ENCODE data around the gene ANO6.

The ANO6 gene

GRCh38 chr12:45432710-45433109 lies 216.8 kb downstream of the ANO6 start:
- no peak for DNase-seq (ENCODE audit: low read depth, low spot score)
- no peak for TF ChIP-seq CTCF (IDR thresholded peaks at IDR 0.05; ENCODE audit: low read depth, low read length)
- in situ Hi-C loops (cut with HindIII; ENCODE audit: low sequenced_read_pairs): no loop called here
- no peak overlapping the region for H3K4me3 ChIP-seq (ENCODE audit: low read depth, low read length)

- no peak overlapping the region for H3K4me3 ChIP-seq (ENCODE audit: low read depth, low read length)
- DNase-seq (ENCODE audit: low read depth, low spot score): no peak
- no peak for TF ChIP-seq CTCF (IDR thresholded peaks at IDR 0.05; ENCODE audit: low read depth, low read length)
- in situ Hi-C loops (cut with HindIII; ENCODE audit: low sequenced_read_pairs): no loop called here
Measured at GRCh38 chr12:45433441-45433868, 217.6 kb downstream of the ANO6 start.

GRCh38 chr12:45434094-45434493 lies 218.2 kb downstream of the ANO6 start:
- no peak for DNase-seq (ENCODE audit: low read depth, low spot score)
- H3K4me3 ChIP-seq (ENCODE audit: low read depth, low read length): no peak overlapping the region
- in situ Hi-C loops (cut with HindIII; ENCODE audit: low sequenced_read_pairs): no loop called here
- no peak for TF ChIP-seq CTCF (IDR thresholded peaks at IDR 0.05; ENCODE audit: low read depth, low read length)

- in situ Hi-C loops (cut with HindIII; ENCODE audit: low sequenced_read_pairs): no loop called here
- H3K4me3 ChIP-seq (ENCODE audit: low read depth, low read length): no peak overlapping the region
- no peak for TF ChIP-seq CTCF (IDR thresholded peaks at IDR 0.05; ENCODE audit: low read depth, low read length)
- DNase-seq (ENCODE audit: low read depth, low spot score): no peak
Measured at GRCh38 chr12:45435945-45436710, 220.2 kb downstream of the ANO6 start.

GRCh38 chr12:45439039-45439438 lies 223.1 kb downstream of the ANO6 start:
- no peak overlapping the region for H3K4me3 ChIP-seq (ENCODE audit: low read depth, low read length)
- in situ Hi-C loops (cut with HindIII; ENCODE audit: low sequenced_read_pairs): no loop called here
- no peak for TF ChIP-seq CTCF (IDR thresholded peaks at IDR 0.05; ENCODE audit: low read depth, low read length)
- DNase-seq (ENCODE audit: low read depth, low spot score): peak; percentile 22

GRCh38 chr12:45446013-45446412 lies 230.1 kb downstream of the ANO6 start:
- in situ Hi-C loops (cut with HindIII; ENCODE audit: low sequenced_read_pairs): no loop called here
- no peak overlapping the region for H3K4me3 ChIP-seq (ENCODE audit: low read depth, low read length)
- no peak for DNase-seq (ENCODE audit: low read depth, low spot score)
- TF ChIP-seq CTCF (IDR thresholded peaks at IDR 0.05; ENCODE audit: low read depth, low read length): no peak
